Stomach smooth muscle (tissue), 2 donors: Measurements from ENCODE around the gene SLC38A4.
A peak's percentile ranks its signal among the peaks of the same experiment; 100 is the strongest.

Experiments used
- H3K27ac ChIP-seq: one replicate; pipeline ENCODE4 v1.7.0; 2013; ENCODE audit warnings: mild to moderate bottlenecking, low read length, inconsistent platforms
- H3K27me3 ChIP-seq, 2 donors: one replicate each; pipeline ENCODE4 v1.7.0; 2013; ENCODE audit warnings: low read length in 2 of 2; ENCODE audit not compliant: insufficient read depth in 2 of 2, control insufficient read depth in 1 of 2
- H3K36me3 ChIP-seq, 2 donors: one replicate each; pipeline ENCODE4 v1.7.0; 2013; ENCODE audit warnings: low read length in 2 of 2; ENCODE audit not compliant: control insufficient read depth in 2 of 2, insufficient read depth in 2 of 2
- H3K4me1 ChIP-seq: one replicate; pipeline ENCODE4 v1.7.0; 2013; ENCODE audit warnings: low read length; ENCODE audit not compliant: control insufficient read depth, insufficient read depth
- H3K4me3 ChIP-seq, 2 donors: one replicate each; pipeline ENCODE4 v1.7.0; 2013; ENCODE audit warnings: low read length in 2 of 2
- H3K9ac ChIP-seq, 2 donors: one replicate each; pipeline ENCODE4 v1.7.0; 2013; ENCODE audit warnings: low read length in 2 of 2, mild to moderate bottlenecking in 1 of 2
- H3K9me3 ChIP-seq, 2 donors: one replicate each; pipeline ENCODE4 v1.7.0; 2013; ENCODE audit warnings: low read length in 2 of 2; ENCODE audit not compliant: control insufficient read depth in 2 of 2
- donor health status: healthy.
- donor health status: Pancreatic carcinoma.

SLC38A4 gene

DNA sequence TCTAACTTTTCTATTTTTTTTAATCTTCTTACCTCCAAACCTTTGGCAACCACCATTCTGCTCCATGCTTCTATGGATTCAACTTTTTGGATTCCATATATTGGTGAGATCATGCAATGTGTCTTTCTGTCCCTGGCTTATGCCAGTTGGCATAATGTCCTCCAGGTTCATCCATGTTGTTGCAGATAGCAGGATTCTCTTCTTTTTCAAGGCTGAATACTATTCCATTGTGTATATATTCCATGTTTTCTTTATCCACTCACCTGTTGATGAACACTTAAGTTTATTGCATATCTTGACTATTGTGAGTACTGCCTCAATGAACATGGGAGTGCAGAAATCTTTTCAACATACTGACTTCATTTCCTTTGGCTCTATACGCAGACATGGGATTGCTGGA lies 21.2 kb upstream of the SLC38A4 start:
- Histone ChIP-seq H3K4me3 (no peak overlapping the region), H3K27ac (no peak overlapping the region), H3K9me3 (no peaks in the 10 kb centered on the region), H3K36me3 (no peaks in the 10 kb centered on the region), H3K4me1 (no peaks in the 10 kb centered on the region), H3K27me3 (no peaks in the 10 kb centered on the region), H3K9ac (no peak overlapping the region)

- H3K4me1 ChIP-seq: no peaks in the 10 kb centered on the region
- no peaks in the 10 kb centered on the region for H3K36me3 ChIP-seq
- no peaks in the 10 kb centered on the region for H3K9me3 ChIP-seq
- no peak overlapping the region for H3K27ac ChIP-seq
- H3K9ac ChIP-seq: no peak overlapping the region
- no peak overlapping the region for H3K4me3 ChIP-seq
- H3K27me3 ChIP-seq: no peaks in the 10 kb centered on the region
These were observed 18.0 kb upstream of the SLC38A4 start for GRCh38 chr12:46843811-46844210.

DNA sequence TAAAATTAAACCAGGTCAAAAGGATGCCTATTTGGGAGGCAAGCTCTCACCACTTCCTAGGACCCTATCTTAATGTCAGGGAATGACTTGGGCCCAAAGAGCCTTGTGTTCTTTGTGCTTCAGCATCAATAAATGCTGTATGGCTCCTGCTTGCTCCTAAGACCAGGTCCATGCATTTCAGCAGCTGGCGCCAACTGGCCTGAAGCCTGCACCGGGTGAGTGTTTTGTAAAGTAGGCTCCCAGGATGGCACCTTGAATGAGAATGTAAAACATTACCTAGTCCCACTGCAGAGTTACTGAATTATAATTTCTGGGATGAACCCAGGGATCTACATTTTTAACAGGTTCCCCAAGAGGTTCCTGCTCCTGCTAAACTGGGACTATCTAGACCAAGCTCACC lies 16.1 kb upstream of the SLC38A4 start:
- Histone ChIP-seq H3K4me1 (no peaks in the 10 kb centered on the region), H3K36me3 (no peaks in the 10 kb centered on the region), H3K4me3 (no peak overlapping the region), H3K9ac (no peak overlapping the region), H3K27me3 (no peaks in the 10 kb centered on the region), H3K27ac (no peak overlapping the region), H3K9me3 (no peaks in the 10 kb centered on the region)

DNA sequence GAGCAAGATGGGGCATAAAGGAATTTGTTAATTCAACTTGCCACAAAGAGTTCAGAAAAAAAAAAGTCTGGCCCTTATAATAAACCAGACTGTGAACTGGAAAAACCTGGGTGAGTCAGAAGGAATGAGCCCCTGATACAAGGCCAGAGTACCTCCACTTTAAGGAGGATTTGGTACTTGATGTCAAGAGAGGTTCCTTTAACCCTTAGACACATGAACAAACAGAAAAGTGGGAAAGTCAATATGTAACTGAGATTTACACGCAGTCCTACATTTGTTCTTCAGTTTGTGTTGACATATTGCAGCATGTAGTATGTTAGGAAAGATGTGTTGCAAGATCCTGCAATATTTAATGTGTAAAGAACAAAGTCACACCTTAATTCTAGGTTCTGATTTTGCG lies 14.2 kb upstream of the SLC38A4 start:
- Histone ChIP-seq H3K9me3 (no peaks in the 10 kb centered on the region), H3K4me3 (no peak overlapping the region), H3K27ac (no peak overlapping the region), H3K4me1 (no peaks in the 10 kb centered on the region), H3K36me3 (no peaks in the 10 kb centered on the region), H3K27me3 (no peaks in the 10 kb centered on the region), H3K9ac (no peak overlapping the region)

GRCh38 chr12:46839232-46839631 lies 13.4 kb upstream of the SLC38A4 start:
- Histone ChIP-seq H3K4me1 (no peaks in the 10 kb centered on the region), H3K9ac (no peak overlapping the region), H3K9me3 (no peaks in the 10 kb centered on the region), H3K36me3 (no peaks in the 10 kb centered on the region), H3K27ac (no peak overlapping the region), H3K27me3 (no peaks in the 10 kb centered on the region), H3K4me3 (no peak overlapping the region)

GRCh38 chr12:46835785-46836184 lies 10.0 kb upstream of the SLC38A4 start:
- Histone ChIP-seq H3K9me3 (no peaks in the 10 kb centered on the region), H3K9ac (no peak overlapping the region), H3K27ac (no peak overlapping the region), H3K4me1 (peaks cover 4% of the 10 kb centered on the region), H3K36me3 (no peaks in the 10 kb centered on the region), H3K27me3 (peaks cover 14 to 16% of the 10 kb centered on the region in 2 donors), H3K4me3 (no peak overlapping the region)

DNA sequence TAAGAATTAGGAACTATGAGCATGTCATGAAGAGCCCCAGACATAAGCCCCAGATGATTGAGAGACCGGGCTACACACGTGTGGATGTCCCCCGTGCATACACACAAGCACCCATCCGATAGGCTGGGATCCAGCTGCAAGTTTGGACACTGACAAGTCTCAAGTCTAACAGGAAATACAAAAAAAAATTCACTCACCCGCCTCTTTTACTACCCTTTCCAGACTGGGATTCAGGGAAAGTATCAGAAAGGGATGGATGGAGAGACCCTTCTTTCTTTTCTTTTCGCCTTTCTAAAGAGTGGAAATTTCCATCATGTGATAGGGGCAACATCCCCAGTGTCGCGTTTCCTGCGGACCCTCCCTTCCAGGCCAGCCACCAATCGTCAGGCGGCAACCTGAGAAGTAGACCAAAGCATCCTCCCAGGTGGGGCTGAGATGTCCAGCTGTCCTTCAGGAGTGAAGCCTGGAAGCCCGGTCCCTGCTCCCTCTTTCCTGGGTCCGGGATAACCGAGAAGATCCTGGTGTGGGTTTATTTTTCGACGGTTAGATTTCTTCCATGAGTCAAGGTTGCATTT lies 6.4 kb upstream of the SLC38A4 start:
- Histone ChIP-seq H3K27ac (no peak overlapping the region), H3K9ac (no peak overlapping the region), H3K36me3 (no peaks in the 10 kb centered on the region), H3K27me3 (peaks cover 20 to 29% of the 10 kb centered on the region in 2 donors), H3K4me1 (peaks cover 4% of the 10 kb centered on the region), H3K9me3 (no peaks in the 10 kb centered on the region), H3K4me3 (no peak overlapping the region)

DNA sequence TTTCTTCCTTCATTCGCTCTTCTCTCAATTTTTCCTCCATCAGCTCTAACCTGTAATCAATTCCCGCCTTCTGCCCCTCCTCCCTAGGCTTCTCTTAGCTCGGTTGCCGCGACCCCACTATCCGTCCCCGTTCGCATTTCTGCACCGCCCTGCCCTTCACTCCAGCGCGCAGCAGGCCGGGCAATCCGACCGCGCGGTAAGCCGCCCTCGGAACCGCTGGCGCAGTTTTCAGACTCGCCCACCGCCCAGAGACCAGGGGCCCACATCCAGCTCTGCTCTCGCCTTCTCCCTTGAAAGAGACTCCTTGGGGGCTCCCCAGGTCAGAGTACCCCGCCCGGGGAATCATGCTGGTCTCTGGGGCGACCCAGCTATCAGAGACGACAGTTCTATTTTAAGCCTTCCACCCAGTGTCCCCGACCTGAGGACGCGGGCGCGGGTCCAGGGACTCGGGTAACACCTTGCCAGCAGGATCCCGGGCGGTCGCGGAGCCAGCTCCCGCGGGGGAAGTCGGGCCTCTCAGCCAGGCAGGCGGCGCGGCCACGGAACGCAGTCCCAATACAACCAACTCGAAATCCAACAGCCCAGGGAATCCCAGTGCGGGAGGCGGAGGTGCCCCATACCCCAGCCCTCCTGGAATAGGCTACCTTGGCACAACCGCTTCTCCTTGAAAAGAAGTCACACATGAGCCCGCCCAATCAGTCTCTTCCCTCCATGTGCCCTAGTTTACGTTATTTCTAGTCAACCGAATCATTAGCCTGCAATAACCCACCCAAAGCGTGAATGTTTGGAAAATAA lies 5.7 kb upstream of the SLC38A4 start:
- H3K27ac ChIP-seq: no peak overlapping the region
- H3K27me3 ChIP-seq: peaks cover 20 to 30% of the 10 kb centered on the region in 2 donors
- H3K9ac ChIP-seq: no peak overlapping the region

GRCh38 chr12:46830731-46831334 lies 5.0 kb upstream of the SLC38A4 start:
- H3K9ac ChIP-seq: no peak overlapping the region
- H3K9me3 ChIP-seq: no peaks in the 10 kb centered on the region
- no peak overlapping the region for H3K27ac ChIP-seq
- no peaks in the 10 kb centered on the region for H3K36me3 ChIP-seq
- peak overlapping the region; percentile 31 to 61 for H3K4me3 ChIP-seq
- peaks cover 4% of the 10 kb centered on the region for H3K4me1 ChIP-seq
- peaks cover 20 to 35% of the 10 kb centered on the region in 2 donors for H3K27me3 ChIP-seq

More for the DNA sequence above, 5.7 kb upstream of the SLC38A4 start:
- no peaks in the 10 kb centered on the region for H3K9me3 ChIP-seq
- no peaks in the 10 kb centered on the region for H3K36me3 ChIP-seq
- H3K4me1 ChIP-seq: peaks cover 4% of the 10 kb centered on the region
- H3K4me3 ChIP-seq: peak overlapping the region; percentile 31 to 61

DNA sequence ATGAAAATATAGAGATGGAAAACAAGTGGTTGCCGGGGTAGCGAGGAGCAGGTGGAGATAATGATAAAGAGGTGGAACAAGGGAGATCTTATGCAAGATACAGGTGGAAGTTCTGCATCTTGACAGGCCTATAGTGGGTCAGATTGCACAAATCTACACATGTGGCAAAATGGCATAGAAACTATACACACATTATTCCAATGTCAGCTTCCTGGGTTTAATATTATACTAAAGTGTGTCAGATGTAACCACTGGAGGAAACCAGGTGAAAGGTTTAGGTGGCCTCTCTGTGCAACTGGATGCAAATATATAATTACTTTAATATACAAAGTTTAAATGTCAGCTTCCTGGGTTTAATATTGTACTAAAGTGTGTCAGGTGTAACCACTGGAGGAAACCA lies 1.1 kb downstream of the SLC38A4 start:
- H3K36me3 ChIP-seq: no peaks in the 10 kb centered on the region
- no peak overlapping the region for H3K9ac ChIP-seq
- no peak overlapping the region for H3K4me3 ChIP-seq
- no peaks in the 10 kb centered on the region for H3K9me3 ChIP-seq
- H3K4me1 ChIP-seq: no peaks in the 10 kb centered on the region
- H3K27ac ChIP-seq: no peak overlapping the region
- H3K27me3 ChIP-seq: peaks cover 0 to 13% of the 10 kb centered on the region in 2 donors

- H3K27me3 ChIP-seq: no peaks in the 10 kb centered on the region
- no peak overlapping the region for H3K27ac ChIP-seq
- H3K9me3 ChIP-seq: no peaks in the 10 kb centered on the region
- H3K36me3 ChIP-seq: no peaks in the 10 kb centered on the region
- H3K4me3 ChIP-seq: no peak overlapping the region
- no peaks in the 10 kb centered on the region for H3K4me1 ChIP-seq
- H3K9ac ChIP-seq: no peak overlapping the region
These were observed 7.2 kb downstream of the SLC38A4 start for GRCh38 chr12:46818642-46819041.
